ENCODE data around the gene SAMD3.

The SAMD3 gene

DNA sequence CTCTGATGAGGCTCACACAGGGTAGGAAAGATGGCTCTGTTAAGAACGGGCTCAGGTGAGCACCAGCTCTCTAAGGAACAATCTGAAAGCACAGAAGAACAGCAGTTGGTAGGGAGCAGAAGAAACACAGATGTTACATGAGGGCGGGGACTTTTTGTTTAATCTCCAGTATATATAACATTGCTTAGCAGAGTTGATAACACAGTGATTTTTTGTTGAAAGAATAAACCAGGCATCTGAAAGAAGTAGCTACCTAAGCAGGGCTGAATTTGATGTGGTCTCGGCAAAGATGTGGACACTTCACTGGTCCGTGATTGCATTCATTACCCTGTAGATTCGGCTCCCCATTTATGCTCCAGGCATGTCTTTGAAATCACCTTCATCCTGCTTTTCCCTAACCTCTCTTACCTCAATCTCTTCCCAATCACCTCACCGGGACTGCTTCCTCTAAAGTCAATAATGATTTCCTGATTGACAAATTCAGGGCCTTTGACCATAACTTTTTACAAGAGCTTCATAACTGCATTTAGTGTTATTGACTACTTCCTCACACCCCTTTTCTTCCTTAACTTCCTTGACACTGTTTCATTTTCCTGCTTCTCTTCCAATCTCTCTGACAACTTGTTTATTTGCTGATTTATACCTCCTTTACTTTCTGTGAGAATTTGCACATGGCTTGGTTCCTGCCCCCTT lies 34.4 kb downstream of the SAMD3 start:
- TF ChIP-seq, protein P1, sequence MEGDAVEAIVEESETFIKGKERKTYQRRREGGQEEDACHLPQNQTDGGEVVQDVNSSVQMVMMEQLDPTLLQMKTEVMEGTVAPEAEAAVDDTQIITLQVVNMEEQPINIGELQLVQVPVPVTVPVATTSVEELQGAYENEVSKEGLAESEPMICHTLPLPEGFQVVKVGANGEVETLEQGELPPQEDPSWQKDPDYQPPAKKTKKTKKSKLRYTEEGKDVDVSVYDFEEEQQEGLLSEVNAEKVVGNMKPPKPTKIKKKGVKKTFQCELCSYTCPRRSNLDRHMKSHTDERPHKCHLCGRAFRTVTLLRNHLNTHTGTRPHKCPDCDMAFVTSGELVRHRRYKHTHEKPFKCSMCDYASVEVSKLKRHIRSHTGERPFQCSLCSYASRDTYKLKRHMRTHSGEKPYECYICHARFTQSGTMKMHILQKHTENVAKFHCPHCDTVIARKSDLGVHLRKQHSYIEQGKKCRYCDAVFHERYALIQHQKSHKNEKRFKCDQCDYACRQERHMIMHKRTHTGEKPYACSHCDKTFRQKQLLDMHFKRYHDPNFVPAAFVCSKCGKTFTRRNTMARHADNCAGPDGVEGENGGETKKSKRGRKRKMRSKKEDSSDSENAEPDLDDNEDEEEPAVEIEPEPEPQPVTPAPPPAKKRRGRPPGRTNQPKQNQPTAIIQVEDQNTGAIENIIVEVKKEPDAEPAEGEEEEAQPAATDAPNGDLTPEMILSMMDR (IDR thresholded peaks at IDR 0.05; ENCODE audit: control insufficient read depth, insufficient read depth, low read depth, low read length, missing control alignments) = no peak
- H3K4me3 ChIP-seq (ENCODE audit: control insufficient read depth, low read depth, low read length) = no peak overlapping the region

DNA sequence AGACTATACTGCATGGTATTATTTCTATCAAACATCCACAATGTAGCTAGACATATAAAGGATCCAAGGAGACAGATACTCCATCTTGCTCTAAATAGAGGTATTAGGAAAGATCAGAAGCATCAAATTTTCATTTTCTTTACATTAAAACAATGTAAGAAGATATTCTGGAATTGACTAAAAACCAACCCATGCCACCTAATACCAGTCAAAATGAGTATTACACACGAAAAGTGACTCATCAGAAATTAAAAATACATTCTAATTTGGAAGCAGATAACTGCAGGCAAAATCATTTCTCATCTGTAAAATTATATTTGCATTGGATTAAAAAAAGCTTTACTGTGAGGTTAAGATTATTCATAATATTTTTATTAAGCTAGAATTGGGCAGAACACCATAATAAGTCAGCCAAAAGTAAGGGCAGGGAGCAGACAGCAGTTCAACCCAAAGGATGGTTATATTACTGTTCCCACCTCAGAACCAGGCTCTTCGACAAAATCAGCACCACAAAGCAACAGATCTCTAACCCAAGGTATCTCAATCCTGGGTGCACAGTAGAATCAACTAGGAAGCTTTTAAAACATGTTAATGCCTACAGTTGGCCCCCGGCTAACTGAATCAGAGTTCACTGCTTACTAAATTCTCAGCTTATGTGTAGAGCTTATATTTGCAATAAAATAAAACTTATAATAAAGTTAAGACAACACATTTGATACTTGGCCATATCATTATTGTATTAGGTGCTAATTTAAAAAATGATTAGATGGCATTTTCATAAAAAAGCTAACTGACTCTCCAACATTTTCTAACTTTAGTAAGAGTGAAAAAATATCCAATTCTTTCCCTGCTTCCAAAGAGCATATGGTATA lies 35.2 kb downstream of the SAMD3 start:
- TF ChIP-seq, protein P1 (IDR thresholded peaks at IDR 0.05; ENCODE audit: control insufficient read depth, insufficient read depth, low read depth, low read length, missing control alignments) = no peak
- no peak for DNase-seq (ENCODE audit: low read depth)
- no peak overlapping the region for H3K4me3 ChIP-seq (ENCODE audit: control insufficient read depth, low read depth, low read length)

More for the DNA sequence above, 34.4 kb downstream of the SAMD3 start:
- no peak for DNase-seq (ENCODE audit: low read depth)

DNA sequence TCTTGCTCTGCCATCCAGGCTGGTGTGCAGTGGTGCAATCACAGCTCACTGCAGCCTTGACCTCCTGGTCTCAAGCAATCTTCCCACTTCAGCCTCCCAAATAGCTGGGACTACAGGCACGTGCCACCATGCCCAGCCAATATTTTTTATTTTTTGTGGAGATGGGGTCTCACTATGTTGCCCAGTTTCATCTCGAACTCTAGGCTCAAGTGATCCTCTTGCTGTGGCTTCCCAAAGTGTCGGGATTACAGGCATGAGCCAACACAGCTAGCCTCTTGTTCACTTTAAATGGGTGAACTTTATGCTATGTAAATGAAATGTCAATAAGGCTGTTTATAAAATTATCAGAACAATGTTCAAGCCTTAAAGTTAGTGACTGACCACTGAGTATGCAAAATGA lies 37.1 kb downstream of the SAMD3 start:
- TF ChIP-seq, protein P1 (IDR thresholded peaks at IDR 0.05; ENCODE audit: control insufficient read depth, insufficient read depth, low read depth, low read length, missing control alignments) = no peak
- DNase-seq (ENCODE audit: low read depth) = no peak
- H3K4me3 ChIP-seq (ENCODE audit: control insufficient read depth, low read depth, low read length) = no peak overlapping the region

DNA sequence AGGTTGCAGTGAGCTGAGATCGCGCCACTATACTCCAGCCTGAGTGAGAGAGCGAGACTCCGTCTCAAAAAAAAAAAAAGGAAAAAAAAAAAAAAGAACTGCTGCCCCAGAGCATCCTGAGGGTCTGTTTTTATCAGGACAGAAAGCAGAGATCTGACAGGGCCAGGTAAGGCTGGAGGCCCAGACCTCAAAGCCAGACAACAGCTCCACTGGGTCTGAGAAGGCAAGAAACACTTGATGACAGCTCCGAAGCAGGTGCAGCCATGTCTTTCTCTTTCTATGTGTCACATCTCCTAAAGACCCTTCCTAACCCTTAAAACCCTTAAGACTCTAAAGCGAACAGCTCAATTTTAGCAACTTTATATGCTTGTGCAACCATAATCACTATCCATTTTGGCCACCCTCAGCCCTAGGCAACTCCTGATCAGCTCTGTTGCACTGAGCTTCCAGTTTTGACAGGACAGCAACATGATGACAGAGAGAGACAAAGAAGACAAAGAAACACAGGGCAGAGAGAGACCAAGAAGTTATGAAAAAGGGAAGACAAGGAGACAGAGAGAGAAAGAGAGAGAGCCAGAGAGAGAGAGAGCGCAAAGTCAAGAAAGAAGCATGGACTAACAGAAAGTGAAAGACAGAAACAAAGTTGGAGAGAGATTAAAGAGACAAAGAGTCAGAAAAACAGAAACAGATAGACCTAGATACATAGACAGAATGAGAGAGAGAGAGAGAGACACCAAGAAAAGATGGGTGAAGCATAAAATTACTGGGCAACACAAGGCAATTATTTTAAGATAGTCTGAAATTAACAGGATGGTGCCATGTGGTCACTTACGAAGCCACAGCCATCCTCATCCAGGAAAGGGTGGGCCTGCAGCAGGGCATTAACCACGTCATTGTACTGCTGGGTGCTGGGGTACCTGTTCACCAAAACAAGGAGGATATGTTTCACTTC lies 39.2 kb downstream of the SAMD3 start:
- TF ChIP-seq, protein P1 (IDR thresholded peaks at IDR 0.05; ENCODE audit: control insufficient read depth, insufficient read depth, low read depth, low read length, missing control alignments) = no peak
- H3K4me3 ChIP-seq (ENCODE audit: control insufficient read depth, low read depth, low read length) = no peak overlapping the region
- DNase-seq (ENCODE audit: low read depth) = no peak

DNA sequence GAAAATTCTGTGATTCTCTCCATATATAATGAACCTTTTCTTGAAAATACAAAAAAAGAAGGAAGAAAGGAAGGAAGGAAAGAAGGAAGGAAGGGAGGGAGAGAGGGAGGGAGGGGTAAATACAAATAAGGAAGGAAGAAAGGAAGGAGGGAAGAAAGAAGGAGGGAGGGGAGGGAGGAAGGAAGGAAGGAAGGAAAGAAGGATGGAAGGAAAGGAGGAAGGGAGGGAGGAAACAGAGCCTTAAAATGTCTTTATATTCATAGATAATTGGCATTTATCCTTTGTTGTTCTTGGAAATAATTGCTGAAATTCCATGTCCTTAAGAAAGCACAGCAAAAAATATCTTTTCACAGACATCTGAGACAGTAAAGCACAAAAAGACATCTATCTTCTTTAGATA lies 40.3 kb downstream of the SAMD3 start:
- DNase-seq (ENCODE audit: low read depth) = no peak
- TF ChIP-seq, protein P1 (IDR thresholded peaks at IDR 0.05; ENCODE audit: control insufficient read depth, insufficient read depth, low read depth, low read length, missing control alignments) = no peak
- no peak overlapping the region for H3K4me3 ChIP-seq (ENCODE audit: control insufficient read depth, low read depth, low read length)

DNA sequence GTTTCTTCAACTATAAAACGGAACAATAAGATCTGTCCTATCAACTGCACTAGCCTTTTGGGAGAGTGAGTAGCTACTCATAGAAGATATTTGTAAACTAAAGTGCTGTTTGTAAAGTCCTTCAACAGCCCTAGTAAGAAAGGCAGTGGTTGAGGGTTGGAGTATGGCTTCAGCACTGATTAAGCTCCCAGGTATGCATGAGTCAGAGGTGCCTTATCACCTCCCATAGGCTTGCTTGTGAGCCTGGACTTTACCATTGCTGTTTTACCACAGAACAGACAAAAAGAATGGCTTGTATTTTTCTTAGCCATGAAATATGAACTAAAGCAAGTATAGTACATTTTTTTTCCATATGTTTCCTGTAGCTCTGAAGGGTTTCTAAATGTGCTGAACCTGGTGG lies 44.1 kb downstream of the SAMD3 start:
- H3K4me3 ChIP-seq (ENCODE audit: control insufficient read depth, low read depth, low read length) = no peak overlapping the region
- peak; percentile 64 for DNase-seq (ENCODE audit: low read depth)
- TF ChIP-seq, protein P1 (IDR thresholded peaks at IDR 0.05; ENCODE audit: control insufficient read depth, insufficient read depth, low read depth, low read length, missing control alignments) = no peak
